Left lung (tissue), 10 donors: ENCODE results near the gene IFNW1. TPM values are rescaled to one million over a fixed set of nuclear protein-coding genes. Genes with fewer than 3 reads are reported as not detected.
"Not testable (repeated sequence)": the region's sequence is repeated elsewhere in the genome, so short reads cannot be mapped to it uniquely, and the experiment has no call there.

Experiments
- ATAC-seq: fragments of 200-7000 bp; cut with Tn5 transposase; one replicate; pipeline ENCODE4 v1.9.1; 2020; ENCODE audit warnings: moderate library complexity
- DNase-seq, 4 donors: peaks; one replicate each; pipeline ENCODE4 v3.0.0-alpha.2; 2013 to 2020
- H3K27ac ChIP-seq, 2 donors: fragments of 200-600 bp; sonication (generic) in 1 of 2; one replicate each; pipeline versions ENCODE4 v1.5.0 to v1.8.0; 2020 to 2021
- H3K27me3 ChIP-seq, 2 donors: fragments of 200-600 bp; sonication (generic) in 1 of 2; one replicate each; pipeline versions ENCODE4 v1.5.0 to v1.8.0; 2020 to 2021
- H3K36me3 ChIP-seq, 2 donors: fragments of 200-600 bp; sonication (generic) in 1 of 2; one replicate each; pipeline versions ENCODE4 v1.5.0 to v1.8.0; 2020 to 2021
- H3K4me1 ChIP-seq, 2 donors: fragments of 200-600 bp; one replicate each; pipeline ENCODE4 v1.8.0; 2021
- H3K4me3 ChIP-seq, 2 donors: fragments of 200-600 bp; sonication (generic) in 1 of 2; one replicate each; pipeline versions ENCODE4 v1.5.0 to v1.8.0; 2020 to 2021; ENCODE audit warnings: mild to moderate bottlenecking in 1 of 2
- H3K9me3 ChIP-seq, 2 donors: fragments of 200-600 bp; sonication (generic) in 1 of 2; one replicate each; pipeline versions ENCODE4 v1.5.0 to v1.8.0; 2020 to 2021
- intact Hi-C, 2 donors: fragments of 100-400 bp; cut with DNase I; formaldehyde crosslinking; loops; one replicate each; pipeline versions ENCODE4 v1.11.2 to v1.14.2; 2022
- polyA plus RNA-seq, 6 donors: library from polyadenylated mRNA; unstranded; fragments of 120-200 nt; gene quantifications; one replicate each; pipeline ENCODE4 v1.2.1, GENCODE V29; 2013; ENCODE audit not compliant: insufficient read length in 6 of 6
- total RNA-seq, 2 donors: library from RNA; stranded (reverse); fragmentation: NEBNext Ultra II Directional; extraction: Animal tissue kit (Norgen Biotek cat#: 25700); gene quantifications; one replicate each; pipeline ENCODE4 v1.2.1, GENCODE V29; 2021
- TF ChIP-seq, protein P1 (sequence below), 2 donors: fragments of 200-600 bp; sonication (generic) in 1 of 2; IDR thresholded peaks; one replicate each; pipeline versions ENCODE4 v1.5.0 to v1.8.0; 2021; ENCODE audit warnings: antibody characterized with exemption in 2 of 2
- donor health status: DM: no; HTN: yes; CAD: no.
- donor health status: DM: no; HTN: no; CAD: no.

IFNW1 gene
- total and polyA plus RNA-seq, 8 donors, result 0.07 to 0.15 (median 0.09) TPM; not detected in 5

DNA sequence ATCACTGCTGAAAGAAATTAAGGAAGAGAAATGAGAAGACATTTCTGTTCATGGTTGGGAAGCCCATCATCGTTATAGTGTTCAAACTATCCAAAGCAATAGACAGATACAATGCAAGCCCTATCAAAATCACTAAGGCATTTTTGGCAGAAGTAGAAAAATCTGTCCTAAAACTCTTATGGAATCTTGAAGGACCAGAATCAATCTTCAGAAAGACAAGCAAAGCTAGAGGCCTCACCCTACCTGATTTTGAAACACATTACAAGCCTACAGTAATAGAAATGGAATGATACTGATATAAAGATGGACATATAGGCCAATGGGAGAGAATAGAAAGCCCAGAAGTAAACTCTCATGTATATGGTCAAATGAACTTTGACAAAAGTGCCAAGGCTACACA lies 29.7 kb upstream of the IFNW1 start:
- Histone ChIP-seq H3K4me3 (no peak overlapping the region), H3K9me3 (no peaks in the 10 kb centered on the region), H3K27ac (no peak overlapping the region), H3K4me1 (no peaks in the 10 kb centered on the region), H3K27me3 (no peaks in the 10 kb centered on the region), H3K36me3 (no peaks in the 10 kb centered on the region)
- TF ChIP-seq, protein P1, sequence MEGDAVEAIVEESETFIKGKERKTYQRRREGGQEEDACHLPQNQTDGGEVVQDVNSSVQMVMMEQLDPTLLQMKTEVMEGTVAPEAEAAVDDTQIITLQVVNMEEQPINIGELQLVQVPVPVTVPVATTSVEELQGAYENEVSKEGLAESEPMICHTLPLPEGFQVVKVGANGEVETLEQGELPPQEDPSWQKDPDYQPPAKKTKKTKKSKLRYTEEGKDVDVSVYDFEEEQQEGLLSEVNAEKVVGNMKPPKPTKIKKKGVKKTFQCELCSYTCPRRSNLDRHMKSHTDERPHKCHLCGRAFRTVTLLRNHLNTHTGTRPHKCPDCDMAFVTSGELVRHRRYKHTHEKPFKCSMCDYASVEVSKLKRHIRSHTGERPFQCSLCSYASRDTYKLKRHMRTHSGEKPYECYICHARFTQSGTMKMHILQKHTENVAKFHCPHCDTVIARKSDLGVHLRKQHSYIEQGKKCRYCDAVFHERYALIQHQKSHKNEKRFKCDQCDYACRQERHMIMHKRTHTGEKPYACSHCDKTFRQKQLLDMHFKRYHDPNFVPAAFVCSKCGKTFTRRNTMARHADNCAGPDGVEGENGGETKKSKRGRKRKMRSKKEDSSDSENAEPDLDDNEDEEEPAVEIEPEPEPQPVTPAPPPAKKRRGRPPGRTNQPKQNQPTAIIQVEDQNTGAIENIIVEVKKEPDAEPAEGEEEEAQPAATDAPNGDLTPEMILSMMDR (IDR thresholded peaks at IDR 0.05), result no peak
- no peak for ATAC-seq
- DNase-seq, result no peak
- intact Hi-C loops, result no loop called here

DNA sequence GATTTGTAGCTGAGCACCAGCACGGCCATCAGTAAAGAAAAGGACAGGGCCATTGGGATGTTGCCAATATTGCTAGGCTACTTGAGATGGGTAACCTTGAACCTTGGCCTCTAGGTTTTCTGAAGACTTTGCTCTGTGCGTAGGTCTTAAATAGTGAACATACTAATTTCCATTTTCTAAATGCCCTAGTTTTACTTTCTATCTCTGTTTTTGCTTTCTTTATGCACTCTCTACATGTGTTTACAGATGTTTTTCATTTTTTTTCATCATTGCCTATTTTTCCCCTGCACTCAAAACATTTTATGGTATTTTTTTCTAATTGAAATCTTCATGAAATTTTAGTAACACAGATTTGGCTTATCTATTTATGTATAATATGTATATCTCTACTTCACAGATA lies 24.9 kb upstream of the IFNW1 start, which contains the start of gene IFNA21:
TSS of gene IFNA21 (minus strand) at position 101 of the 400 bp plus-strand sequence. CDS start at position 53, 48 bp downstream.
- DNase-seq, ATAC-seq, H3K4me3 ChIP-seq, H3K27ac ChIP-seq, H3K27me3 ChIP-seq, H3K36me3 ChIP-seq, intact Hi-C loops, H3K9me3 ChIP-seq, H3K4me1 ChIP-seq: not testable (repeated sequence)

DNA sequence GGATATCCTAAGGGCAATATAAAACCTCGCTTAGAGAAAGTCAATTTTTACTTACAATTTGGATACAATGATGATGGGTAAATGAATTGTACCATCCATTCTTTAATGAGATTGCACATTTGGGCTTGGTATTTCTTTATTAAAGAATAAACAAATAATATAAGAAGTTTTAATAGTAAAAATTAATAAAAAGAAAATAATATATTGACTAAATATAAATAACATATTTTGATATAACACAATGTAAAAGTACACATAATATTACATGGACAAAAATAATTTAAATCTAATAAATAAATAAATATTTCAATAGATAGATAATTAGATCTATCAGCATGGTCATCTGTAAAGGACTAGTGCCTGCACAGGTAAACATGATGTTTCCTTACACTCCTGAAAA lies 23.9 kb upstream of the IFNW1 start:
- Histone ChIP-seq H3K27ac (no peak overlapping the region), H3K9me3 (no peaks in the 10 kb centered on the region), H3K36me3 (no peaks in the 10 kb centered on the region), H3K4me1 (no peaks in the 10 kb centered on the region), H3K4me3 (no peak overlapping the region), H3K27me3 (no peaks in the 10 kb centered on the region)
- TF ChIP-seq, protein P1 (IDR thresholded peaks at IDR 0.05), result no peak
- DNase-seq (no peak), ATAC-seq (no peak)
- intact Hi-C loops, result no loop called here

DNA sequence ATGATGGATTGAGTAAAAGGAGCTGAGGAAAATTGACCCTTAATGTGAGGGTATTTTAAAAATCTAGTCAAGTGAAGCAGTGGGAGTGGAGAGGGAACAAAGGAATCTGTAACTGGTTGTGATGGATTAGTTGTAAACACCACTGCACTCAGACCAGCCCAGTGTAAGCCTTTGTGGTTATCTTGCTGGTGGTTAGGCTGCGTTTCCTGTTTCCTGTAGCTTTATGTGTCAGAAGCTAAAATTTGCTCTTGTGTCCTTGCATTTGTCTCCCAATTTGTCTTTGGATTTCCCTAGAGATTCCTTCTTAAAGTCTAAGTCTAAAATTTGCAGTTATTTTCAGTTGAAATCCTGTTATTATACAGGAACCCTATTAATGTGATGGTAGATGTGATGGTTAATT lies 18.5 kb upstream of the IFNW1 start:
- H3K36me3 ChIP-seq, result no peaks in the 10 kb centered on the region
- H3K4me3 ChIP-seq, result no peak overlapping the region
- peaks cover 0 to 6% of the 10 kb centered on the region in 2 donors for H3K4me1 ChIP-seq
- DNase-seq (no peak), ATAC-seq (no peak)
- H3K27me3 ChIP-seq, result no peaks in the 10 kb centered on the region
- TF ChIP-seq, protein P1 (IDR thresholded peaks at IDR 0.05), result no peak
- no peak overlapping the region for H3K27ac ChIP-seq
- intact Hi-C loops, result no loop called here
- no peaks in the 10 kb centered on the region for H3K9me3 ChIP-seq

DNA sequence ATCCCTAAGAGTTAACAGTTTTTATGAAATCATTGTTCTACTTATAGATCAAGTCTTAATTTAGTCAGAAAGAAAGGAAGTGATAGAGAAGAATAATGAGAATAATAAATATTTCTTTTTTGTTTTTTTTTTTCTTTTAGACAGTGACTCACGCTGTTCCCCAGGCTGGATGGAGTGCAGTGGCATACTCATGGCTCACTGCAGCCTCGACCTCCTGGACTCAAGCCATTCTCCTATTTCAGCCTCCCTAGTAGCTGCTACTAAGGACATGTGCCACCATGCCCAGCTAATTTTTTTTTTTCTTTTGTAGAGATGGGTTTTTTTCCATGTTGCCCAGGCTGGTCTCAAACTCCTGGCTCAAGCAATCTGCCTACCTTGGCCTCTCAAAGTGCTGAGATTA lies 13.9 kb upstream of the IFNW1 start:
- Histone ChIP-seq H3K27me3 (no peaks in the 10 kb centered on the region), H3K4me1 (peaks cover 0 to 21% of the 10 kb centered on the region in 2 donors), H3K36me3 (no peaks in the 10 kb centered on the region), H3K27ac (no peak overlapping the region), H3K9me3 (no peaks in the 10 kb centered on the region), H3K4me3 (no peak overlapping the region)
- no peak for DNase-seq
- intact Hi-C loops, result no loop called here
- TF ChIP-seq, protein P1 (IDR thresholded peaks at IDR 0.05), result no peak
- no peak for ATAC-seq

DNA sequence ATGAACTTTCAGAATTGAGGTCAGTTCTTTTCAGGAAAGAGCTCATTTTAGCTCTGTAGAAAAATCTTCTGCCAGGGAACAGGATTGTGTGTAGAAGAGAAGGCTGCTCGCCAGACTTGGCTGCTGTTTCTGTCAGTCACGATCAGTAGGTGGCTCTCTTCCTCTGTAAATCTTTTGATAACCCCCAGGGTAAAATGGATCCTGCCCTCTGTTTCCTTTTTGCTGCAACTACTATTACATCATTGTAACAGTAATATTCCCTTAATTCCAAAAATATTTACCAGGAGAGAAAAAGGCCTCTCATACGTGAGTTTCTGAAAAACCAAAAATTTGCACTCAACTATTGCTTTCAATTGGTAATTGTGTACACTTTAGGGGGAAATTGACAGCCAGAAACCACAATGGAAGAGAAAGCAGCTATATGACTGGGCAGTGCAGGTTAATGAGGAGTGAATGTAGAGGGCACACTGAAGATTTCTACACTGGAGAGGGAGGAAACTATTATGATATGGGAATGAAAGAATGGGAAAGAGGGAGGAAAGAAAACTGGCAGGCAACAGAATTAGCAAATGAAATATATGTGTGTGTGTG lies 12.5 kb upstream of the IFNW1 start:
- H3K4me1 ChIP-seq, result peaks cover 0 to 14% of the 10 kb centered on the region in 2 donors
- intact Hi-C loops, result no loop called here
- H3K4me3 ChIP-seq, result no peak overlapping the region
- H3K9me3 ChIP-seq, result no peaks in the 10 kb centered on the region
- H3K27ac ChIP-seq, result no peak overlapping the region
- no peaks in the 10 kb centered on the region for H3K27me3 ChIP-seq
- DNase-seq (peak in 1 of 4 donors; percentile 5), ATAC-seq (peak; percentile 53)
- no peaks in the 10 kb centered on the region for H3K36me3 ChIP-seq
- TF ChIP-seq, protein P1 (IDR thresholded peaks at IDR 0.05), result no peak
